Hematopoietic multipotent progenitor cell treated with erythropoietin and hydrocortisone succinate and interleukin-3 and kit ligand, for 15 days (in vitro differentiated cells): Measurements from ENCODE around the gene HOXA5.

Source experiments
- DNase-seq: peaks from one replicate; pipeline ENCODE4 v3.0.0-alpha.2; 2015; ENCODE audit warnings: low spot score

HOXA5 gene

GRCh38 chr7:27117887-27118491 is 25.5 kb downstream of the HOXA5 start:
- no peak for DNase-seq

GRCh38 chr7:27116962-27117886 is 26.3 kb downstream of the HOXA5 start:
- no peak for DNase-seq

- DNase-seq = no peak
Measured at GRCh38 chr7:27116031-27116961, 27.2 kb downstream of the HOXA5 start.

- DNase-seq = no peak
Measured at GRCh38 chr7:27115221-27116026, 28.1 kb downstream of the HOXA5 start.

GRCh38 chr7:27114881-27115220 is 28.6 kb downstream of the HOXA5 start:
- DNase-seq = no peak

GRCh38 chr7:27113991-27114769 is 29.3 kb downstream of the HOXA5 start:
- DNase-seq = no peak

- no peak for DNase-seq
Measured at GRCh38 chr7:27112955-27113949, 30.2 kb downstream of the HOXA5 start.

- DNase-seq = no peak
Measured at GRCh38 chr7:27112361-27112760, 31.1 kb downstream of the HOXA5 start.

GRCh38 chr7:27111751-27112277 is 31.7 kb downstream of the HOXA5 start:
- DNase-seq = no peak

GRCh38 chr7:27111042-27111750 is 32.3 kb downstream of the HOXA5 start:
- no peak for DNase-seq

- DNase-seq = no peak
Measured at GRCh38 chr7:27110186-27111031, 33.1 kb downstream of the HOXA5 start.

- DNase-seq = no peak
Measured at GRCh38 chr7:27109466-27110185, 33.9 kb downstream of the HOXA5 start.

- DNase-seq = no peak
Measured at GRCh38 chr7:27108390-27109127, 34.9 kb downstream of the HOXA5 start.

GRCh38 chr7:27107391-27108381 is 35.8 kb downstream of the HOXA5 start:
- no peak for DNase-seq

- DNase-seq = no peak
Measured at GRCh38 chr7:27106901-27107240, 36.6 kb downstream of the HOXA5 start.
